Tibial artery (tissue), 4 donors: Measurements from ENCODE around the gene H19.
A peak's percentile ranks its signal among the peaks of the same experiment; 100 is the strongest.

ENCODE experiments used
- DNase-seq, 2 donors: peaks; one replicate each; pipeline ENCODE4 v3.0.0-alpha.2; 2019
- H3K27ac ChIP-seq, 2 donors: fragments of 200-600 bp; sonication (generic) in 1 of 2; 1 replicate in 1 of 2; 2 replicates in 1 of 2; pipeline ENCODE4 v1.5.1; 2018 to 2019; ENCODE audit warnings: mild to moderate bottlenecking in 1 of 2
- H3K27me3 ChIP-seq, 2 donors: fragments of 200-600 bp; sonication (generic) in 1 of 2; one replicate each; pipeline versions ENCODE4 v1.5.1 to v1.6.0; 2016 to 2019
- H3K36me3 ChIP-seq, 3 donors: fragments of 200-600 bp; sonication (generic) in 2 of 3; one replicate each; pipeline ENCODE4 v1.5.1; 2016 to 2019; ENCODE audit warnings: mild to moderate bottlenecking in 2 of 3
- H3K4me1 ChIP-seq, 4 donors: fragments of 200-600 bp; sonication (generic) in 2 of 4; 1 replicate in 3 of 4; 2 replicates in 1 of 4; pipeline ENCODE4 v1.5.1; 2016 to 2019
- H3K4me3 ChIP-seq, 2 donors: fragments of 200-600 bp; sonication (generic) in 1 of 2; 1 replicate in 1 of 2; 2 replicates in 1 of 2; pipeline ENCODE4 v1.5.1; 2018 to 2019; ENCODE audit warnings: mild to moderate bottlenecking in 2 of 2
- H3K9me3 ChIP-seq, 3 donors: fragments of 200-600 bp; sonication (generic) in 1 of 3; one replicate each; pipeline ENCODE4 v1.5.1; 2016 to 2019
- intact Hi-C: fragments of 100-400 bp; cut with DNase I; formaldehyde crosslinking; loops from one replicate; pipeline ENCODE4 v1.15.0; 2023; ENCODE audit warnings: low total_unique reads
- TF ChIP-seq, protein P1 (sequence below), 2 experiments: fragments of 200-600 bp in 1 of 2; fragments of 450-650 bp in 1 of 2; IDR thresholded peaks; one replicate each; pipeline ENCODE4 v1.5.1; 2017 to 2019; ENCODE audit warnings: antibody characterized with exemption in 2 of 2, mild to moderate bottlenecking in 1 of 2, moderate library complexity in 1 of 2

The H19 gene

DNA sequence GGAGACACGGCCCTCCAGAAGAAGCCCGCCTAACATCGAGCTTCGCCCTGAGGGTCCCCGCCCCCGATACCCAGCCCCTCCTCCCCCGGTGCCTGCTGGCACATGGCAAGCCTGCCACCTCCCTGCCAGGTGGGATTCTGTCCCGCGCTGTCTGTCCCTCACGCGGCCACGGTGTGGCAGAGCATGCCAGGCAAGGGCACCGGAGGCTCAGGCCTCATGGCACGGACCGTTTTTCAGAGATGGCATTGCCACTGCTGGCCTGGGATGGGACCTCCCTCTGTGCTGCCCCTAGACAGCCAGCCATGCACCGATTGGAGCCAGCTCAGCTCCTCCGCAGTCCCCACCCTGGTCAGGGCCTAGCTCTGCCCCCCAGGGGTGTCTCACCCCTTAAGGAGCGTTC, 31.1 kb downstream of the H19 start:
- Histone ChIP-seq H3K4me3 (no peak overlapping the region), H3K9me3 (no peaks in the 10 kb centered on the region), H3K27me3 (no peaks in the 10 kb centered on the region), H3K4me1 (no peaks in the 10 kb centered on the region), H3K36me3 (no peaks in the 10 kb centered on the region), H3K27ac (no peak overlapping the region)
- intact Hi-C loops: no loop called here
- TF ChIP-seq, protein P1, sequence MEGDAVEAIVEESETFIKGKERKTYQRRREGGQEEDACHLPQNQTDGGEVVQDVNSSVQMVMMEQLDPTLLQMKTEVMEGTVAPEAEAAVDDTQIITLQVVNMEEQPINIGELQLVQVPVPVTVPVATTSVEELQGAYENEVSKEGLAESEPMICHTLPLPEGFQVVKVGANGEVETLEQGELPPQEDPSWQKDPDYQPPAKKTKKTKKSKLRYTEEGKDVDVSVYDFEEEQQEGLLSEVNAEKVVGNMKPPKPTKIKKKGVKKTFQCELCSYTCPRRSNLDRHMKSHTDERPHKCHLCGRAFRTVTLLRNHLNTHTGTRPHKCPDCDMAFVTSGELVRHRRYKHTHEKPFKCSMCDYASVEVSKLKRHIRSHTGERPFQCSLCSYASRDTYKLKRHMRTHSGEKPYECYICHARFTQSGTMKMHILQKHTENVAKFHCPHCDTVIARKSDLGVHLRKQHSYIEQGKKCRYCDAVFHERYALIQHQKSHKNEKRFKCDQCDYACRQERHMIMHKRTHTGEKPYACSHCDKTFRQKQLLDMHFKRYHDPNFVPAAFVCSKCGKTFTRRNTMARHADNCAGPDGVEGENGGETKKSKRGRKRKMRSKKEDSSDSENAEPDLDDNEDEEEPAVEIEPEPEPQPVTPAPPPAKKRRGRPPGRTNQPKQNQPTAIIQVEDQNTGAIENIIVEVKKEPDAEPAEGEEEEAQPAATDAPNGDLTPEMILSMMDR (IDR thresholded peaks at IDR 0.05): no peak
- DNase-seq: peak in 1 of 2 donors; percentile 15

DNA sequence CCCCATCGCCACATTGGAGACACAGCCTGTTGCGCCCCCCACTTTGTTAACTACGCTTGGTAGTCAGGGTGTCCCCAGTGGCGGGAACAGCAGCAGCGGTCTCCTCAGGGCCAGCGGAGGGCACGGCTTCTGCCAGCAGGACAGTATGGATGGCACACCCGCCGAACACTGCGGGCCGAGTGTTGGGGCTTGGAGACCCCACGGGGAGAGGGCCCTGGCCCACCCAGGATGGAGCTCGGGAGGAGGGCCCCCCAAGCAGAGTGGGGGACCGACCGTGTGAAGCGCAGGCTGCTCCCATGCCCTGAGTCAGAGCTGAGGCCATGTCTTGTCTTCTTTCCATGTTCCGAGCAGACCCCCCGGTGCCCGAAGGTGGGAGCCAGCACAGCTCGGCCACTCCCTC, 32.7 kb downstream of the H19 start:
- Histone ChIP-seq H3K4me3 (no peak overlapping the region), H3K9me3 (no peaks in the 10 kb centered on the region), H3K27ac (no peak overlapping the region), H3K4me1 (no peaks in the 10 kb centered on the region), H3K27me3 (no peaks in the 10 kb centered on the region), H3K36me3 (no peaks in the 10 kb centered on the region)
- DNase-seq: peak in 1 of 2 donors; percentile 4
- intact Hi-C loops: no loop called here
- TF ChIP-seq, protein P1 (IDR thresholded peaks at IDR 0.05): no peak

GRCh38 chr11:1964348-1964747, 33.3 kb downstream of the H19 start:
- Histone ChIP-seq H3K4me1 (no peaks in the 10 kb centered on the region), H3K27ac (no peak overlapping the region), H3K27me3 (no peaks in the 10 kb centered on the region), H3K4me3 (no peak overlapping the region), H3K36me3 (no peaks in the 10 kb centered on the region), H3K9me3 (no peaks in the 10 kb centered on the region)
- intact Hi-C loops: no loop called here
- DNase-seq: no peak
- TF ChIP-seq, protein P1 (IDR thresholded peaks at IDR 0.05): no peak

DNA sequence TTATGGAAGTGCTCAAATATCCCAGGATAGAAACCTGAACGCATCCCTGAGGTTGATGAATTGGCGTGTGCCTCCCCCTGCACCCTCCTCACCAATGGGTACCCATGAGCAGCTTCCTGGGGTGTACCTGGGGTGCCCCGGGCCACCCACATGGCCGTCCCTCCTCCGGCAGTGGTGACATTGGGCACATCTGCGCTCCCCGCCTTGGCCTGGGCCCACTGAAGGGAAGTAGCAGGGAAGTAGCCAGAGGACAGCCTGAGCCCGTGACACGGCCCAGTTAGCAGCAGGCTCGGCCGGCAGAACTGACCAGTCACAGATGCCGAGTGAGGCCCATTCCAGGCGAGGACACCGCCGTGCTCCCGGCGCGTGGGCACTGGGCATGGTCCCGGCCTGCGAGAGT, 33.8 kb downstream of the H19 start:
- Histone ChIP-seq H3K9me3 (no peaks in the 10 kb centered on the region), H3K4me3 (no peak overlapping the region), H3K27me3 (no peaks in the 10 kb centered on the region), H3K4me1 (no peaks in the 10 kb centered on the region), H3K36me3 (no peaks in the 10 kb centered on the region), H3K27ac (no peak overlapping the region)
- TF ChIP-seq, protein P1 (IDR thresholded peaks at IDR 0.05): no peak
- intact Hi-C loops: no loop called here
- peak in 1 of 2 donors; percentile 6 for DNase-seq

GRCh38 chr11:1959786-1960185, 37.9 kb downstream of the H19 start:
- Histone ChIP-seq H3K4me3 (no peak overlapping the region), H3K27me3 (no peaks in the 10 kb centered on the region), H3K9me3 (no peaks in the 10 kb centered on the region), H3K4me1 (no peaks in the 10 kb centered on the region), H3K27ac (no peak overlapping the region), H3K36me3 (no peaks in the 10 kb centered on the region)
- intact Hi-C loops: no loop called here
- DNase-seq: peak in 1 of 2 donors; percentile 38
- TF ChIP-seq, protein P1 (IDR thresholded peaks at IDR 0.05): no peak

- intact Hi-C loops: no loop called here
- H3K9me3 ChIP-seq: no peaks in the 10 kb centered on the region
- no peaks in the 10 kb centered on the region for H3K27me3 ChIP-seq
- TF ChIP-seq, protein P1 (IDR thresholded peaks at IDR 0.05): no peak
- no peaks in the 10 kb centered on the region for H3K4me1 ChIP-seq
- H3K27ac ChIP-seq: no peak overlapping the region
- H3K36me3 ChIP-seq: no peaks in the 10 kb centered on the region
- no peak overlapping the region for H3K4me3 ChIP-seq
- no peak for DNase-seq
Observed at GRCh38 chr11:1958367-1958766, 39.3 kb downstream of the H19 start.
